ENCODE measurements around the gene NKAIN2.

The NKAIN2 gene

DNA sequence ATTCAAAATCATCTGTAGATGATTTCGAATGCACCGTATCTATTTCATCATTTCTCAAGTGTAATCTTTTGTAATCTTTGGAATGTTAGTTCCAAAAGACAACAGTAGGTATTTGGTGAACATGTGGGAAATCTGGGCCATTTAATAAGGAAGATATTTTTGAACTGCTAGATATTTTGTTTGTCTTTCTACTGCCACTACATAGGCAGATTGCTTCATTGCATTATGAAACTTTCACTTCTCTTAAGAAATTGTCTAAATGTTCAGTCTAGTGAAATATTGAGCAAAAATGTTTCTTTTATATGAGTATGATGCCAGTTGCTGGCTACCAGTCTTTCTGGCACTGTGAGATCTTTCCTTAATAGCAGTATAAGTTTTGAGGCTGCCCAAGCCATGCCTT lies 630.8 kb downstream of the NKAIN2 start:
- TF ChIP-seq, protein P1, sequence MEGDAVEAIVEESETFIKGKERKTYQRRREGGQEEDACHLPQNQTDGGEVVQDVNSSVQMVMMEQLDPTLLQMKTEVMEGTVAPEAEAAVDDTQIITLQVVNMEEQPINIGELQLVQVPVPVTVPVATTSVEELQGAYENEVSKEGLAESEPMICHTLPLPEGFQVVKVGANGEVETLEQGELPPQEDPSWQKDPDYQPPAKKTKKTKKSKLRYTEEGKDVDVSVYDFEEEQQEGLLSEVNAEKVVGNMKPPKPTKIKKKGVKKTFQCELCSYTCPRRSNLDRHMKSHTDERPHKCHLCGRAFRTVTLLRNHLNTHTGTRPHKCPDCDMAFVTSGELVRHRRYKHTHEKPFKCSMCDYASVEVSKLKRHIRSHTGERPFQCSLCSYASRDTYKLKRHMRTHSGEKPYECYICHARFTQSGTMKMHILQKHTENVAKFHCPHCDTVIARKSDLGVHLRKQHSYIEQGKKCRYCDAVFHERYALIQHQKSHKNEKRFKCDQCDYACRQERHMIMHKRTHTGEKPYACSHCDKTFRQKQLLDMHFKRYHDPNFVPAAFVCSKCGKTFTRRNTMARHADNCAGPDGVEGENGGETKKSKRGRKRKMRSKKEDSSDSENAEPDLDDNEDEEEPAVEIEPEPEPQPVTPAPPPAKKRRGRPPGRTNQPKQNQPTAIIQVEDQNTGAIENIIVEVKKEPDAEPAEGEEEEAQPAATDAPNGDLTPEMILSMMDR (IDR thresholded peaks at IDR 0.05; ENCODE audit: low read depth, low read length): no peak
- no peak overlapping the region for H3K4me3 ChIP-seq (ENCODE audit: low read depth, low read length)

DNA sequence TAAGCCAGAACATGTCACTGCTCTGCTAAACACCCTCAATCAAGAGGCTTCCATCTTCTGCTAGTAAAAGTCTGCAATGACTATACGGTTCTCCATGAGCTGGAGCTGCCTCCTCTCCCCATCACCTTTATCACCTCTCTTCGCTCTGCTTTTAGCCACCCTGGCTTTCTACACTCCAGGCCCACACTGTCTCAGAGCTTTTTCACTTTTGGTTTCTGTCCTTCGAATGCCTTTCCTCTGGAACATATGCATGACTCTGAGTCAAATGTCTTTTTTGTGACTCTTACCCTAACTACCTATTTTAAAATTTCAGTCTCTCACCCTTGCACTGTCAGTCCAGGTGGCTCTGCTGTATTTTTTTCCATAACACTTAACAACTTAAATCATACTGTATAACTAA lies 633.1 kb downstream of the NKAIN2 start:
- H3K4me3 ChIP-seq (ENCODE audit: low read depth, low read length): no peak overlapping the region
- TF ChIP-seq, protein P1 (IDR thresholded peaks at IDR 0.05; ENCODE audit: low read depth, low read length): no peak

DNA sequence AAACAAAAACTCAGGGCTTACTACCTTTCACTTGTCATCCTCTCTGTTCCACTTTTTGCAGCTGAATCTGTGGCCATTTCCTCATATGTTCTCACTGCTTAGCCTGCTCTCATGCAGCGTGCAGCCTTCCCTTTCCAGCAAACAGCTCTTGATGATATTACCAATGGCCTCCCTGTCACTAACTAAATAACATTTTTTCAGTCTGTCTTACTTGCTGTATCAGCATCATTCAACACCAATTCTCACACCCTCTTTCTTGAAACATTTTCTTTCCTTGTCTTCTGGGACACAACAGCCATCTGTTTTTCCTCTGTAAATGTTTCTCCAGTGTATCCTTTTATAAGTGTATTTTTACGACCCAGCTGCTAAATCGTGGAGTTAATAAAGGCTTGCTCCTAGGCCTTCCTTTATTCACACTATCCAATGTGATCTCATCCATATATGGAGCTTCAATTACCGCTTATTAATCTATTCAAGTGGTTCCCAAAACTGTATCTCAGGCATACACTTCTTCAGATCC lies 634.9 kb downstream of the NKAIN2 start:
- TF ChIP-seq, protein P1 (IDR thresholded peaks at IDR 0.05; ENCODE audit: low read depth, low read length): no peak
- H3K4me3 ChIP-seq (ENCODE audit: low read depth, low read length): no peak overlapping the region

DNA sequence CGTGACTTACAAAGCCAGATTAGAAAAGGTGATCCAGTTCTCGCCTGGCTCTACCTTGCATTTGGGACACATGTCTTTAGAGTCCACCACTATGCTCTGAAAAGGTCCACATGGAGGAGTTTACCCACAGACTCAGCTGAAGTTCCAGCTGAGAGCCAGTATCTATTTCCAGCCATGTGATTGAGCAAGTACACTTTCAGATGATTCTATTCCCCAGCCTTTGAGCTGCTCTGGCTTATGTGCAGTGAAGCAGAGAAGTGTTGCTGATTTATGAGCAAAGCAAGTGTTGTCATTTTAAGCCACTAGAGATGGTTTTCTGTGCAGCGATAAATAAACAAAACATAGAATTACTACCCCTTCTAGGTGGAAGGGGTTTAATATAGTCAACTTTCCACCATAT lies 637.8 kb downstream of the NKAIN2 start:
- no peak overlapping the region for H3K4me3 ChIP-seq (ENCODE audit: low read depth, low read length)
- TF ChIP-seq, protein P1 (IDR thresholded peaks at IDR 0.05; ENCODE audit: low read depth, low read length): no peak

DNA sequence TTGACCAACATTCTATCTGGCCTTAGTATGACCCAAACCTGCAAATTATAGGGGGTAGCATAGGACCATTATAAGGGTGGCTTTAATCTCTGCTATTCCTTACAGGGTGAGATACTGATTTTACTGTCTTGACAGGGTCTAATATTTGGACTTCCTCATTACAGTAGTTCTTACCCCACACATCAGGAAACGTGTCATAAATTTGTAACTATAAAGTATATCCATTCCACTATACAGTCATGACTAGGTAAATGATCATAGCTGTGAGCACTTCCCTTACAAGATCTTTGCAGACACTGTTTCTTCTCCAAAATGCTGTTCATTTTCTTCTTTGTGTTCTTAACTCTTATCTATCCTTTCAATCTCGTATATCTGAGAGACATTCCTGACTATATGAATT lies 639.9 kb downstream of the NKAIN2 start:
- TF ChIP-seq, protein P1 (IDR thresholded peaks at IDR 0.05; ENCODE audit: low read depth, low read length): no peak
- H3K4me3 ChIP-seq (ENCODE audit: low read depth, low read length): no peak overlapping the region

DNA sequence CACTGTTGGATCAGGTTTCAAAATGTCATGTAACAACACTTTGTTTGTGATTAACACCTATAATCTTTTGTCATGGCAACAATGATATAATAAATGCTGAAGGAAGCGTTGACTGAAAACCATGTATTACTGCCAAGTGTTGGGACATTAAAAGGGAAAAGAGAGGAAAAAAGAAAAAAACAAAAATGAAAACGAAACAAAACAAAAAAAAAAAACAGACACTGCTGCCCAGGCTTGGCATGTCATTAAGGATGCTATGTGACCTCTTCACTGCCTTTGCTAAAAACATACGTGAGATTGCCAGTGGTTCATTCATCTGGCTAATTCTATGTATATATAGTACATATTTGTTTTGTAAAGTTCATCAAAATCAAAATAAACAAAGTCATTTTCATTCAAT lies 641.9 kb downstream of the NKAIN2 start:
- H3K4me3 ChIP-seq (ENCODE audit: low read depth, low read length): no peak overlapping the region
- TF ChIP-seq, protein P1 (IDR thresholded peaks at IDR 0.05; ENCODE audit: low read depth, low read length): no peak

DNA sequence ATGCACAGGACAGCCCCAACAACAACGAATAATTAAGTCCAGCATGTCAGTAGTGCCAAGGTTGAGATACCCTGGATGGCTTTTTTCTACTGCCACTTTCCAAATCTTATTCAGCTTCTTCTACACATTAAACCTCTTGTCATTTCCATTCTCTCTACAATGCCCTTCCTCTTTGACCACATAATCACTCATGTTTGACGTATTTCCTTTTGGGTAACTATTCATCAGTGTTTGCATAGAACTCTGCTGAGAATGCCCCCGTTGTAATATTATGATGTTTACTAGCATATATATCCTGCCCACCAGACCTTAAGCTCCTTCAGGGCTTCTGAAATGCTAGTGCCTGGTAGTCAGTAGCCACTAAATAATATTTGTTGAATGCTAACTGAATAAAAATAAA lies 643.3 kb downstream of the NKAIN2 start:
- TF ChIP-seq, protein P1 (IDR thresholded peaks at IDR 0.05; ENCODE audit: low read depth, low read length): no peak
- H3K4me3 ChIP-seq (ENCODE audit: low read depth, low read length): no peak overlapping the region
